CD4-positive, alpha-beta T cell treated with Interleukin-15 for 1 hour (primary cell): ENCODE data around the gene NOP16.

Source experiments
- DNase-seq: peaks from one replicate; pipeline ENCODE4 v3.0.0-alpha.2; 2020

Gene NOP16

GRCh38 chr5:176384366-176384930 is 4.0 kb downstream of the NOP16 start:
- DNase-seq: no peak

DNA sequence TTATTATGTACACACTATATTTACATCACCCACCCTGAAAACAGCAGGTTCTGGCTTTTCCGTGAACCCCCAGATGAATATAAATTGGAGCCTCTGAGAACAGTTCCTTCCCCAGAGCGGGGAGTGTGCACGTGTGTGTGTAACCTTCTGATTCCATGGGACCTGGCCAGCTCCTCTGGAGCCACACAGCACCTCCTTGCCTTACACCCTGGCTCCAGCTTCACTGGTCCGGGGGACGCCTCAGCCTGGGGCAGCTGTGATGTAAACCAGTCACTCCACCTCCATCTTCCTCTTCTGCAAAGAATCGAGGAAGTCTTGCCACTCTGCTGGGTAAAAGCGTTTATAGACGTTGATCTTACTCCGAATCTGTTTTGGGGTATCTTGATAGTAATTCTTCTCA is 4.4 kb downstream of the NOP16 start:
- no peak for DNase-seq

DNA sequence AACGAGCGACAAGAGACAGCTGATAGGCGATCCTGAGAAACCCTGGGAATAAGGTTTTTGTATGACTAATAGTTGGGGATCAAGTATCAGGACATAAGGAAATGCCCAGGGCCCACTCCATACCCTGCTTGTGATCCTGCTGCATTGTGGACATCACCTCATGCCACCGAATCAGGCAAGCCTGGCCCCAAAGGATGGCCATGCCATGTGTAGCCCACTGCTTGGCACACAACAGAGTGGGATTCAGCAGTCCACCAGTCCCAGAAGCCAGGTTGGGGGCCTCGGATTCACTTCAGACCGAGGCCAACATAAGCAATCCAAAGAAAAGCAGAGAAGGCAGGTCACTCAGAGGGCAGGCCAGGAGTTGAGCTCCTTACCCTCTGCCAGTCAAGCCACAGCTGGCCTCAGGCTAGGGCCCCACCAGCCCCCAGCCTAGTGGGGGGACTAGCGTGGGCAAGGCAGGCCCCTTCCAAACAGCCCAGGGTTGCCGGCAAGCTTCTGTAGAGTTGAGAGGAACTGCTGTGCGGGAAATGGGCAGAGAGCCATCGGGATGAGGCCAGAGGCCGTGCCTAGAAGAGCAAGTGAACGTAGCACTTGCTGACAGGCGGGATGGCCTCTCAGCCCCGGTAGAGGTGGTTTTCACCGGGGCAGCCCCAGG is 5.0 kb downstream of the NOP16 start:
- DNase-seq: no peak

GRCh38 chr5:176382721-176383120 is 5.7 kb downstream of the NOP16 start:
- DNase-seq: no peak

DNA sequence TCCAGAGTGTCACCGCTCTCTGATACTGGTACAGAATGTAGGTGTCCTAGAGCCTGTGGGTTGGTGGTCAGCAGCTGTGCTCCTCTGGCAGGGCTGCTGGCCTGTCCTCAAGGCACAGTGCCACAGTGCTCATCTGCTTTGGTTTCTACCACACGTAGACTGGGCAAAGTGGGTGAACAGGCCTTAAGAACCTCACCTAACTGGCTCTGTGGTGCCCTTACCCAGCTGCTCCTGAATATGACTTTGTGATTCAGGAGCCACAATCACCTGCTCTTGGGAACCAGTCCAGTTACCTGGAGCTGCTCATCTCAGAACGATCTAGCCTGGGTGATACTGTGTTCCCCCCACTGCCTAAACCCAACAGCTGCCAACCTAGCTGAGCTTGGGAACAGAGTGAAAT is 6.4 kb downstream of the NOP16 start:
- no peak for DNase-seq

DNA sequence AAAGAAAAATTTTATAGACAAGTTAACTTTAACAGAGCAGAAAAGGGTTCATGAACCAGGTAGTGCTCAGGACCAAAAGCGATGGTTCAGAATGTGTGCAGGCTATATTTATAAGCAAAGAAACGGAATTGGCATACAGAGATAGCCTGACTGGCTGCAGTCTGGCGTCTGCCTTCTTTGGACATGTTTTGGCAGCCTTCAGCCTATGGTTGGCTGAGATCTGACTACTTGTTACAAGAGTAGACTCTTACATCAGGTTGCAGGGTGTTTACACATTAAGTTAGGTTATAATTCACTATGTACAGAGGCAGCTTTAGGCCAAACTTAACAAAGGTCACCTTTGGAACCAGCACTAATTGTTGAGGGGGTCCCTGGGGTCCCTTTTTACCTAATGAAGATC is 7.0 kb downstream of the NOP16 start:
- no peak for DNase-seq

DNA sequence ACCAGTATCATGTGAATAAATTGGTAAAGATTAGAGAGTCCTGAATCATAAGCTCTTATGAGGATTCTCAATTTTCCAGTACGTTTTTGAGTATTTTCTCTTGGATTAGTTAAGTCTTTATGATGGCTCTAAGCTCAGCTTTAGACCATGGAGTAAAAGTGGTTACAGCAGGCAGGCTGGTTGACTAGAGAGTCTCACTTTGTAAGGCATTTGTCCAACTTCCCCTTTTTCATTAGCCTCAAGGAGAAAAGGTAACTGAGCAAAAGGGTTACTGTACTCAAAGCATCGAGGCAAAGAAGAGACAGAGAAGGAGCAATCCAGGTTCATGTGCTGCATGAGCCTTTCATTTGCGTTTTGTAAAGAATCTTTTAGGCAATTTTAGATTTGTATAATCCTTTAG is 8.5 kb downstream of the NOP16 start:
- DNase-seq: no peak

GRCh38 chr5:176373100-176373818 is 15.1 kb downstream of the NOP16 start:
- DNase-seq: no peak

DNA sequence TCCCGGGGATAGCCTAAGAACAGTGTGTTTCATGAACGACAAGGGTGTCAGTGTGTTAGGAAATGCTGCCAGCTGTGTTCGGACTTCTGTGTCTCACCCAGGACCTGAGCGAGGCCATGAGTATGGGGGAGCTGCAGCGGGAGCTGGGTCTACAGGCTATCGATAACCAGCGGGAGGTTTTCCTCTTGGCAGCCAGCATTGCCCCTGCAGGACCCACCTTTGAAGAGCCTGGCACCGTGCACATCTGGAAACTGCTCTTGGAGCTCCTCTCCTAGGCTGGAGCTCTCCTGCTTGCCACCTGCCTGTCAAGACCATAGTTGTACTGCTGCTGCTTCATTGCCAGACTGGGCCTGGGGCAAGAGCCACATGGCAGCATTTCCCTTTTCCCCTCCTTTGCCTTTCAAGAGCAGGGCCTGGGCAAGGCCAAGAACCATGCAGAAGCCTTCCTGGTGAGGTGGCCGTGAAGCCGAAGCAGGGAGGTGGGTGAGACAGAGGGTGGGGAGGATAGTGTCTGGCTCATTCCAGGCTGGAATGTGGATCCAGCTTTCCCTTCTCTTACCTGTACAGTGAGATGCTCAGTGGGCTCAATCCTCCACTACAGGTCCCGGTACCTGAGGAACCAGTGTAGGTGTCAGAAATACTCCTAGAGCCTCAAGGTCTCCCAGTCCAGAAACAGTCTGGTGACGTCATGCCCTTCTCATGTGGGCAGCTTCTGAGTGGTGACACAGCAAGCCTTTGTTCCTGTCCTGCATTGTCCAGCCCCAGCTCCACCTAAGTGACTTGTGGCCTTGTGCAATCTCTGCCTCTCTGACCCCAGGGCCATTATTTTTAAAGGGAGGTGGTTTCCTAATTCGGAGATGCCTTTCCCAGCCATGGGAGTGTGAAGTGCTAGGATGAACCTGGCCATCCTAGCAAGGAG is 16.5 kb downstream of the NOP16 start:
- peak; percentile 38 for DNase-seq

DNA sequence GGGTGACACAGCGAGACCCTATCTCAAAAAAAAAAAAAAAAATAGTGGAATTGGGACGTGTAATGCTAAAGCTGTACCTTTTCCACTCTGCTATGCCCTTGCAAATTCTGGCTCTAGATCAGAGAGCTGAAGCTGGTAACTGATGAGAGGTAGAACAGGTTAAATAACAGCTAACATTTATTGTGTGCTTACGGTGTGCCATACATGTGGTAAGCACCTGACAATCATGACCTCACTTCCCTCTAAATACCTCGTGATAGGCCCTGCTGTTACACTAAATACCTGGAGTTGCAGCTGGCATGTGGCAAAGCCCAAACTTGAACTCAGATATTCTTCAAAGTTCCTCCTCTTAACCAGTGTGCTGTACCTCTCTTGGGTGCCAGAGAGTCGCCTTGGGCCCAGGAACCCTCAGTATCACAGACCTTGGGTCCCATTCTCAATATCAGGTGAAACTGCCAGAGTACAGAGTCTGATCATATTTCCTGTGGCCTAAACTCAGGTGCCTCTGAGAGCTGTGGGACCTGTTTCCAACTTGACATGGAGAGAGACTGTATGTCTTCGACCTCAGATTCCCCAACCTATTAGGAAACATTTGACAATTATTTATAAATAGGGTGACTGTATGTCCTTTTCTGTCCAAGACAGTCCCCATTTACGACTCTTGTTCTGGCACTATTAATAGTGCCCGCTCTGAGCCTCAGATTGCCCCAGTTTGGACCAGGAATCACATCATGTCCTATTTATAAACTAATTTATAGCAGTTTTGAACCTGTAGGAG is 18.3 kb downstream of the NOP16 start:
- DNase-seq: no peak

DNA sequence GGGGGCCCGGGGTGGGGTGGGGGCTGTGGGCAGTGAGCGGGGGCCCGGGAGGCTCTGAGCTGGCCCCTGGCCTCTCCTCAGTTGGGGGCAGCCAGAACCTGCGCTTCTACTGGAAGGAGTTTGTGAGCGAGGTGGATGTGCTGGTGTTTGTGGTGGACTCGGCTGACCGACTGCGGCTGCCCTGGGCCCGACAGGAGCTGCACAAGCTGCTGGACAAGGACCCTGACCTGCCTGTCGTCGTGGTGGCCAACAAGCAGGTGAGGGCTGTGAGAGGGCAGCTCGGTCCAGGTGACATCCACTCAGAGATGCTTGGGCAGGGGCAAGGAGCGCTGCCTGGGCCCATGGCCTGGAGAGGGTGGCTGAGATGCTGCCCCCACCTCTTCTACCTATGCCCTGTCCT is 19.7 kb downstream of the NOP16 start:
- DNase-seq: no peak

DNA sequence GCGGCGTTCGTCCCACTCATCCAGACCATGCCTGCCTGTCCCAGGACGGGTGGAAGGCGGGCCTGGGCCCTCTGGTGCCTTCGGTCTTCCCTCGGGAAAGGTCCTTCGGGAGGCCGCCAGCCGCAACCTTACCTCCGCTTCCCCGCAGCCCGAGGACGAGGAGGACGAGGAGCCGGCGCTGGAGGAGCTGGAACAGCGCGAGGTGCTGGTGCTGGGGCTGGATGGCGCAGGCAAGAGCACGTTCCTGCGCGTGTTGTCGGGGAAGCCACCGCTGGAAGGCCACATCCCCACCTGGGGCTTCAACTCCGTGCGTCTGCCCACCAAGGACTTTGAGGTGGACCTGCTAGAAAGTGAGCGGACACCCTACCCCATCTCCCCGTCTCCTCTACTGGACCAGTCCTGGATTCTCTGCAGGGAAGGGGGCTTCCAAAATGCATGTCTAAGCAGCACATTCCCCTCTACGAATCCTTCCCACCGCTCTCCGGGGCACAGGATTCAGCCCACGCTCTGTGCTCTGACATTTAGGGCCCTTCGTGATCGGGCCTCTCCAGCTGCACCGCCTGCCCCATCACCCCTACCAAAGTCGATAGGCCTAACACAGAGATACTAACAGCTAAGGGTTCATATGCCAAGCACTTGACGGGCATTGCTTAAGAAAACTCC is 22.0 kb downstream of the NOP16 start:
- no peak for DNase-seq

DNA sequence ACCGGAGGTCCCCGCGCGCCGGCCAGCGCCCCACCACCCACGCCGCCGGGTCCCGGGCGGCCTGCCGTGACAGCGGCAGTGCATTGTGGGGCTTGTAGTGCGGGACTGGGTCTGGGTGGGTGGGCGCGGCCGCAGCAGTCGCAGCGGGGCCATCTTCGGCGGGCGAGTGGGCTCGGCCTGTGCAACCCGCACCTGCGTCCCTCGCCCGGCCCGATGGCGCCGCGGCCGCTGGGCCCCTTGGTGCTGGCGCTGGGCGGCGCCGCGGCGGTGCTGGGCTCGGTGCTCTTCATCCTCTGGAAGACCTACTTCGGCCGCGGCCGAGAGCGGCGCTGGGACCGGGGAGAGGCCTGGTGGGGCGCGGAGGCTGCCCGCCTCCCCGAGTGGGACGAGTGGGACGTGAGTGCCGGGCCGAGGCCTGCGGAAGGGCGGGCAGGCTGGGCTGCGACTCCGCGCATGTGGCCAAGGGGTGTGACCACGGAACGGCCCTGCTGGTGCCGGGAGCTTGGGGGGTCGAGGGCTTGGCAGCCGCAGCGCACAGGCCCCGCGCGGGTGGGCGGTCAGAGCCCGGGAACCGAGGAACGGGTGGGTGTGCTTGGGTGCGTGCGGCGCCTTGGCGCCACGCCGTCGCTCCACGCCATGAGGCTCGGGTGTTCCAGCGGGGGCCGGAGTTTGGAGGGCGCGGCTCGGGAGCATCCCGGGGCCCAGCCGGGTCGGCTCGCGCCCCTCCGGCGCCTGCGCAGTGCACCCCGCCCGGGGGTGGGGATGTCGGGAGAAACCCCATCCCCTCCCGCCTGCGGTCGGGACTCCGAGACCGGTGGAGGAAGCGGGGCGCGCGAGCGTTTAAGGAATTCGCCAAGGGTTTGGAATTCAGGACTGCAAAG is 22.8 kb downstream of the NOP16 start, which contains the start of gene ARL10:
TSS of gene ARL10 (plus strand) at position 137 of the 881 bp plus-strand sequence. CDS start at position 214, 77 bp downstream.
- peak; percentile 44 for DNase-seq

- no peak for DNase-seq
These were observed 23.5 kb downstream of the NOP16 start for GRCh38 chr5:176364765-176365350.

- DNase-seq: no peak
These were observed 26.2 kb downstream of the NOP16 start for GRCh38 chr5:176362233-176362490.

- DNase-seq: peak; percentile 95
These were observed 26.8 kb downstream of the NOP16 start, which contains the start of gene KIAA1191 for GRCh38 chr5:176361437-176362232. KIAA1191 (minus strand) TSS chr5:176361764; CDS start chr5:176359508, 2,256 bp downstream.

DNA sequence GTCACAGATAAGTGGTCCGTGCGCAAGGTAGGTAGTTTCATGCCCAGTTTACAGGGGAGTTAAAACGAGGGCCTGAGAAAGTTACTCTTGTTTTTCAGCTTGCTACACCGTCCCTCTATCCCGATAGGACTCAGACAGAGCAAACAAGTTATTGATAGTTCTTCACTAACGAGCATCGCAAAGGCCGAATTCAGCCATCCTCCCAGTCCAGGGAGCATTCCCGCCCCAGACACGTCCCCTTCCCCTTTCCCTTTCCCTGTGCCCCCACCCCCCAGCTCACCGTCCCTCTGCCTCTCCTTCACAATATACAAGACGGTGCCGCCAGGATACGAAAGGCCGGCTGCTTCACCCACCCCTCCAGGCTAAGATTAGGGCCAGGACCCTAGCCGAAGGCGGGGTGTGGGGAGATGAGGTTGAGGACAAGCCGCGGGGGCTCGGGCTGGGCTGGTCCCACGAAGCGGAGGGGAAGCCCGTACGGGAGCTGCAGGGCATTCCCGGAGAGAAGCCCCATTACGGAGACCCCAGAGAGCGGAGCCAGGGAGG is 27.4 kb downstream of the NOP16 start:
- no peak for DNase-seq

DNA sequence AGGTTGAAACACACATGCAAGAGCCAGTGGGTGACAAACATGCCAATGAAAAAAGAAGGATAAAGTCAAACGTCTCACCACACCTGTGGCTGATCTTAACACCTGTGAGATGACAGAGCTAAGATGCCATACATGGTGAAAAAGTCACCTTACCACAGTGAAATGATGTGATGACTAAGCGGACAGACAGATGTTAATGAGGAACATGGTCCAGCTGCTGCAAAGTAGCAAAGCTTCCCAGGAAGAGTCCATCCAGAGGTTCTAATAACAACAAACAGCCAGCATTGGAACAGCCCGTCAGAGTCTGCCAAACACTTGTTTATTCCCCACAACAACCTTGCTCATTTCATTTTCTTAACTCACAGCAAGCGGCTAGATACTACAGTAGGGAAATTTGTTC is 28.7 kb downstream of the NOP16 start:
- DNase-seq: no peak

DNA sequence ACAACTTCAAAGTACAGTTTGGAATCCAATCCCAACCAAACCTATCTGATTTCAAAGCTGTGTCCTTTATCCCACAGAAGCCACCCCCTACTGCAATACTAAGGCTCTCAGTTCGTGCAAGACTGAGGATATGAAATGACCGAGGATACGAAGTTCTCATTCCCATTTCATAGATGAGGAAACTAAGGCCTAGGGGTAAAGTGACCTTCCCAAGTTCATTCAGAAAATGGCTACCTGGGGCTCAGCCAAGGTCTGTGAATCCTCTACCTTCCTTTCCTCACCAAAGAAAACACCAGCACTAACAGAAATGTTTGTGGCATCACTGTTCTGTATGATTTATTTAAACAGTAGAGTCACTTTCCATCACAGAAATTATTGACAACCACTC is 32.2 kb downstream of the NOP16 start:
- no peak for DNase-seq
